HepG2 (cell line): ENCODE measurements around the gene FCER1G. TPM values are rescaled to one million over a fixed set of nuclear protein-coding genes. Genes with fewer than 3 reads are reported as not detected.
A peak's percentile ranks its signal among the peaks of the same experiment; 100 is the strongest.

Experiments used
- ATF2 ChIP-seq: sonication (generic); formaldehyde crosslinking; IDR thresholded peaks from 2 replicates; pipeline ENCODE4 v1.4.0; 2020; ENCODE audit warnings: missing genetic modification reagents
- CCDC6 ChIP-seq: sonication (generic); formaldehyde crosslinking; IDR thresholded peaks from 2 replicates; pipeline ENCODE4 v1.8.1; 2022; ENCODE audit warnings: mild to moderate bottlenecking, missing genetic modification reagents, moderate library complexity
- GABPB1 ChIP-seq: IDR thresholded peaks from 2 replicates; pipeline ENCODE4 v1.6.1; 2016; ENCODE audit warnings: mild to moderate bottlenecking, missing genetic modification reagents, moderate library complexity, missing compliant biosample characterization
- NFKB2 ChIP-seq: sonication (generic); formaldehyde crosslinking; IDR thresholded peaks from 2 replicates; pipeline ENCODE4 v1.4.0; 2020; ENCODE audit warnings: missing genetic modification reagents, borderline replicate concordance
- RARA ChIP-seq: IDR thresholded peaks from 2 replicates; pipeline ENCODE4 v1.6.1; 2016; ENCODE audit warnings: missing genetic modification reagents, missing compliant biosample characterization
- TAF1 ChIP-seq: sonication (generic); formaldehyde crosslinking; IDR thresholded peaks from 2 replicates; pipeline ENCODE4 v1.4.0; 2020; ENCODE audit warnings: missing genetic modification reagents
- THRA ChIP-seq: sonication (generic); formaldehyde crosslinking; IDR thresholded peaks from 2 replicates; pipeline ENCODE4 v1.4.0; 2020; ENCODE audit warnings: missing genetic modification reagents, borderline replicate concordance
- ZC3H13 ChIP-seq: sonication (generic); formaldehyde crosslinking; IDR thresholded peaks from 2 replicates; pipeline ENCODE4 v1.8.1; 2023; ENCODE audit warnings: mild to moderate bottlenecking, missing genetic modification reagents, moderate library complexity
- ZNF33A ChIP-seq: sonication (generic); formaldehyde crosslinking; IDR thresholded peaks from 2 replicates; pipeline ENCODE4 v1.5.1; 2020; ENCODE audit warnings: missing genetic modification reagents, mild to moderate bottlenecking, moderate library complexity, borderline replicate concordance
- ZNF501 ChIP-seq: sonication (generic); formaldehyde crosslinking; IDR thresholded peaks from 2 replicates; pipeline ENCODE4 v1.5.1; 2020; ENCODE audit warnings: mild to moderate bottlenecking, moderate library complexity, missing genetic modification reagents
- ZNF503 ChIP-seq: sonication (generic); formaldehyde crosslinking; IDR thresholded peaks from 2 replicates; pipeline ENCODE4 v1.4.0; 2020; ENCODE audit warnings: missing genetic modification reagents
- ZNF598 ChIP-seq: sonication (generic); formaldehyde crosslinking; IDR thresholded peaks from 2 replicates; pipeline ENCODE4 v1.5.1; 2020; ENCODE audit warnings: mild to moderate bottlenecking, missing genetic modification reagents, borderline replicate concordance
- ZNF644 ChIP-seq: IDR thresholded peaks from 2 replicates; pipeline ENCODE4 v1.6.1; 2016; ENCODE audit warnings: low read depth
- ZNF75D ChIP-seq: sonication (generic); formaldehyde crosslinking; IDR thresholded peaks from 2 replicates; pipeline ENCODE4 v1.8.1; 2023; ENCODE audit warnings: missing genetic modification reagents, mild to moderate bottlenecking, borderline replicate concordance
- ZNF780A ChIP-seq: sonication (generic); formaldehyde crosslinking; IDR thresholded peaks from 2 replicates; pipeline ENCODE4 v1.8.0; 2022; ENCODE audit warnings: mild to moderate bottlenecking, missing genetic modification reagents, moderate library complexity
- polyA plus RNA-seq, 8 experiments: library from polyadenylated mRNA; depleted of rRNA in 3 of 8; stranded (reverse) in 7 of 8; unstranded in 1 of 8; fragments of >200 nt; fragmentation: Illumina TruSeq in 4 of 8; extraction: Trizol in 4 of 8; gene quantifications; 2 replicates each; pipeline versions ENCODE4 v1.2.1 to v1.2.3, GENCODE V29; 2011 to 2016; ENCODE audit warnings: low read depth in 4 of 8, missing spikeins in 1 of 8, mixed read lengths in 1 of 8; ENCODE audit not compliant: insufficient read depth in 1 of 8
- total RNA-seq, 5 experiments: library from RNA; depleted of rRNA; stranded (reverse); fragments of >200 nt; fragmentation: Illumina TruSeq; extraction: Trizol; gene quantifications; 2 replicates each; pipeline ENCODE4 v1.2.3, GENCODE V29; 2016; ENCODE audit warnings: low read depth in 1 of 5
- TF ChIP-seq, protein P1 (sequence below): IDR thresholded peaks from 2 replicates; pipeline ENCODE4 v1.4.0; 2020; ENCODE audit warnings: mild to moderate bottlenecking, missing genetic modification reagents
- TF ChIP-seq, protein P2 (sequence below): sonication (generic); formaldehyde crosslinking; conservative IDR thresholded peaks from 2 replicates; pipeline ENCODE4 v1.4.0; 2020; ENCODE audit warnings: missing genetic modification reagents
- TF ChIP-seq, protein P3 (sequence below), 2 experiments: sonication (generic) in 1 of 2; formaldehyde crosslinking in 1 of 2; IDR thresholded peaks; 2 replicates each; pipeline versions ENCODE4 v1.5.1 to v1.6.1; 2011 to 2020; ENCODE audit warnings: borderline replicate concordance in 1 of 2, low read depth in 1 of 2, low read length in 1 of 2, mild to moderate bottlenecking in 1 of 2, missing genetic modification reagents in 1 of 2, moderate library complexity in 1 of 2

The FCER1G gene
- total and polyA plus RNA-seq, 2 of the 13 experiments (the other 11 are each of a cell fraction or from before 2014, with no cell fraction given), result 1.3 to 6.4 TPM

DNA sequence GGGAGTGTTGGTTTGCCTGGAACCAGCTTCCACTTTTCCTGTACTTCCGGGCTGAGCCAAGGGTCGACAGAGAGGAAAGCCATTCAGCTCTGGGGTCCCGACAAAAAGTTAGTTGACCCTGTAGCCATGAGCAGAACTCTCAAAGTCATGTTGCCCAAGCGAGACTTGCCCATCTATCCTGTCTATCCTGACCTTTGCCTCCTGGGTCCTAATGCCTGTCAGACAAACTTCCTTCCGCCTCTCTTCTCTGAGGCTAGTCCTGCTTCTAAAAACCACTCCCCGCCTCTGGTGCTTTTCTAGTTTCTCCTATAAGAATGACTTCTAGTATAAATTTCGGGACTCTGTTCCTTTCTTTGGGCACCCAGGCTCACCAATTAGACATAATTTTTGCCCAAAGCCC is 35.7 kb downstream of the FCER1G start (continued):
- TF ChIP-seq RARA, result no peak
- no peak for TF ChIP-seq THRA
- TF ChIP-seq ZNF75D, result no peak
- no peak for TF ChIP-seq ZNF503 (CRISPR knock-in tag)
- TF ChIP-seq NFKB2 (CRISPR knock-in tag), result no peak
- TF ChIP-seq, protein P1, sequence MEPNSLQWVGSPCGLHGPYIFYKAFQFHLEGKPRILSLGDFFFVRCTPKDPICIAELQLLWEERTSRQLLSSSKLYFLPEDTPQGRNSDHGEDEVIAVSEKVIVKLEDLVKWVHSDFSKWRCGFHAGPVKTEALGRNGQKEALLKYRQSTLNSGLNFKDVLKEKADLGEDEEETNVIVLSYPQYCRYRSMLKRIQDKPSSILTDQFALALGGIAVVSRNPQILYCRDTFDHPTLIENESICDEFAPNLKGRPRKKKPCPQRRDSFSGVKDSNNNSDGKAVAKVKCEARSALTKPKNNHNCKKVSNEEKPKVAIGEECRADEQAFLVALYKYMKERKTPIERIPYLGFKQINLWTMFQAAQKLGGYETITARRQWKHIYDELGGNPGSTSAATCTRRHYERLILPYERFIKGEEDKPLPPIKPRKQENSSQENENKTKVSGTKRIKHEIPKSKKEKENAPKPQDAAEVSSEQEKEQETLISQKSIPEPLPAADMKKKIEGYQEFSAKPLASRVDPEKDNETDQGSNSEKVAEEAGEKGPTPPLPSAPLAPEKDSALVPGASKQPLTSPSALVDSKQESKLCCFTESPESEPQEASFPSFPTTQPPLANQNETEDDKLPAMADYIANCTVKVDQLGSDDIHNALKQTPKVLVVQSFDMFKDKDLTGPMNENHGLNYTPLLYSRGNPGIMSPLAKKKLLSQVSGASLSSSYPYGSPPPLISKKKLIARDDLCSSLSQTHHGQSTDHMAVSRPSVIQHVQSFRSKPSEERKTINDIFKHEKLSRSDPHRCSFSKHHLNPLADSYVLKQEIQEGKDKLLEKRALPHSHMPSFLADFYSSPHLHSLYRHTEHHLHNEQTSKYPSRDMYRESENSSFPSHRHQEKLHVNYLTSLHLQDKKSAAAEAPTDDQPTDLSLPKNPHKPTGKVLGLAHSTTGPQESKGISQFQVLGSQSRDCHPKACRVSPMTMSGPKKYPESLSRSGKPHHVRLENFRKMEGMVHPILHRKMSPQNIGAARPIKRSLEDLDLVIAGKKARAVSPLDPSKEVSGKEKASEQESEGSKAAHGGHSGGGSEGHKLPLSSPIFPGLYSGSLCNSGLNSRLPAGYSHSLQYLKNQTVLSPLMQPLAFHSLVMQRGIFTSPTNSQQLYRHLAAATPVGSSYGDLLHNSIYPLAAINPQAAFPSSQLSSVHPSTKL, result no peak
- TF ChIP-seq, protein P2, sequence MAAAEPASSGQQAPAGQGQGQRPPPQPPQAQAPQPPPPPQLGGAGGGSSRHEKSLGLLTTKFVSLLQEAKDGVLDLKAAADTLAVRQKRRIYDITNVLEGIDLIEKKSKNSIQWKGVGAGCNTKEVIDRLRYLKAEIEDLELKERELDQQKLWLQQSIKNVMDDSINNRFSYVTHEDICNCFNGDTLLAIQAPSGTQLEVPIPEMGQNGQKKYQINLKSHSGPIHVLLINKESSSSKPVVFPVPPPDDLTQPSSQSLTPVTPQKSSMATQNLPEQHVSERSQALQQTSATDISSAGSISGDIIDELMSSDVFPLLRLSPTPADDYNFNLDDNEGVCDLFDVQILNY, result no peak
- no peak for TF ChIP-seq ATF2 (CRISPR knock-in tag)
- peak; percentile 39; the same call in 1 of the 2 replicates for TF ChIP-seq GABPB1 (CRISPR knock-in tag)
- no peak for TF ChIP-seq ZC3H13 (CRISPR knock-in tag)
- TF ChIP-seq TAF1, result no peak
- no peak for TF ChIP-seq ZNF780A
- no peak for TF ChIP-seq ZNF33A (CRISPR knock-in tag)
- 0 out of 2 replicates have a peak, but pooled peaks have one; percentile 5 for TF ChIP-seq ZNF501 (CRISPR knock-in tag)
- no peak for TF ChIP-seq ZNF598 (CRISPR knock-in tag)
- peak; percentile 57; the same call in 1 of the 2 replicates for TF ChIP-seq ZNF644 (CRISPR knock-in tag)
- no peak for TF ChIP-seq CCDC6 (CRISPR knock-in tag)
- TF ChIP-seq, protein P3, sequence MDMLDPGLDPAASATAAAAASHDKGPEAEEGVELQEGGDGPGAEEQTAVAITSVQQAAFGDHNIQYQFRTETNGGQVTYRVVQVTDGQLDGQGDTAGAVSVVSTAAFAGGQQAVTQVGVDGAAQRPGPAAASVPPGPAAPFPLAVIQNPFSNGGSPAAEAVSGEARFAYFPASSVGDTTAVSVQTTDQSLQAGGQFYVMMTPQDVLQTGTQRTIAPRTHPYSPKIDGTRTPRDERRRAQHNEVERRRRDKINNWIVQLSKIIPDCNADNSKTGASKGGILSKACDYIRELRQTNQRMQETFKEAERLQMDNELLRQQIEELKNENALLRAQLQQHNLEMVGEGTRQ (IDR thresholded peaks at IDR 0.05; ENCODE audit: low read depth, low read length), result no peak
- TF ChIP-seq, protein P3 (CRISPR knock-in tag; IDR thresholded peaks at IDR 0.05; ENCODE audit: borderline replicate concordance), result no peak
